OCI-LY3 (cell line): ENCODE results near the gene RAB5IF.

Source experiments
- H2AFZ ChIP-seq: fragments of 200-600, 300-600 bp; shearing (Covaris generic); 2 replicates; pipeline ENCODE4 v1.6.0; 2014; ENCODE audit warnings: antibody characterized with exemption, low read depth, low read length
- H3K27ac ChIP-seq: fragments of 200-600, 300-600 bp; sonication (generic); 2 replicates; pipeline ENCODE4 v1.5.1; 2014; ENCODE audit warnings: mild to moderate bottlenecking, low read length, moderate library complexity, mixed read lengths
- H3K27me3 ChIP-seq: fragments of 200-600, 300-600 bp; sonication (generic); 2 replicates; pipeline ENCODE4 v1.6.1; 2014; ENCODE audit warnings: low read depth, low read length, mixed read lengths
- H3K36me3 ChIP-seq: fragments of 200-600, 300-600 bp; sonication (generic); replicated peaks from 2 replicates; pipeline ENCODE3; 2014; ENCODE audit warnings: low read depth, low read length, mixed read lengths
- H3K4me1 ChIP-seq: fragments of 300-600, 200-600 bp; sonication (generic); 2 replicates; pipeline ENCODE4 v1.6.1; 2014; ENCODE audit warnings: low read length, mixed read lengths
- H3K4me2 ChIP-seq: fragments of 200-600, 300-600 bp; sonication (generic); 2 replicates; pipeline ENCODE4 v1.6.1; 2014; ENCODE audit warnings: low read length, mixed read lengths
- H3K4me3 ChIP-seq: fragments of 300-600, 200-600 bp; sonication (generic); 2 replicates; pipeline ENCODE4 v1.5.1; 2014; ENCODE audit warnings: antibody characterized with exemption, mild to moderate bottlenecking, low read length, moderate library complexity
- H3K79me2 ChIP-seq: fragments of 300-600, 200-600 bp; shearing (Covaris generic); 2 replicates; pipeline ENCODE4 v1.6.1; 2014; ENCODE audit warnings: mild to moderate bottlenecking, low read length, mixed read lengths
- H3K9ac ChIP-seq: fragments of 300-600, 200-600 bp; shearing (Covaris generic); 2 replicates; pipeline ENCODE4 v1.6.0; 2014; ENCODE audit warnings: mild to moderate bottlenecking, low read length, moderate library complexity
- H3K9me3 ChIP-seq: fragments of 200-600, 300-600 bp; shearing (Covaris generic); 2 replicates; pipeline ENCODE4 v1.6.1; 2014; ENCODE audit warnings: low read length, mixed read lengths; ENCODE audit not compliant: insufficient read depth
- H4K20me1 ChIP-seq: fragments of 200-600, 300-600 bp; sonication (generic); 2 replicates; pipeline ENCODE4 v1.6.1; 2016; ENCODE audit warnings: low read length, mixed read lengths; ENCODE audit not compliant: insufficient read depth
- CTCF ChIP-seq: fragments of 200-600, 300-600 bp; sonication (generic); IDR thresholded peaks from 2 replicates; pipeline ENCODE4 v1.5.1; 2014; ENCODE audit warnings: antibody characterized with exemption, low read length, low read depth
- EZH2phosphoT487 ChIP-seq: fragments of 200-600 bp; shearing (Covaris generic); IDR thresholded peaks from 2 replicates; pipeline ENCODE4 v1.6.1; 2018; ENCODE audit warnings: antibody characterized with exemption, mixed run types, low read depth

The RAB5IF gene

GRCh38 chr20:36578356-36579041 is 27.1 kb upstream of the RAB5IF start:
- H3K4me2 ChIP-seq = no peak overlapping the region
- H3K4me3 ChIP-seq = no peak overlapping the region
- H3K9me3 ChIP-seq = no peaks in the 10 kb centered on the region
- H3K9ac ChIP-seq = no peak overlapping the region
- peaks cover 86% of the 10 kb centered on the region for H3K79me2 ChIP-seq
- peaks cover 46% of the 10 kb centered on the region for H4K20me1 ChIP-seq
- H3K27me3 ChIP-seq = no peaks in the 10 kb centered on the region
- no peak for TF ChIP-seq EZH2phosphoT487
- no peak for TF ChIP-seq CTCF
- H3K4me1 ChIP-seq = peaks cover 7% of the 10 kb centered on the region
- H3K36me3 ChIP-seq = peaks cover 48% of the 10 kb centered on the region
- no peak overlapping the region for H3K27ac ChIP-seq
- H2AFZ ChIP-seq = no peak overlapping the region

- Histone ChIP-seq H3K79me2 (peaks cover 76% of the 10 kb centered on the region), H3K4me3 (no peak overlapping the region), H3K36me3 (peaks cover 52% of the 10 kb centered on the region), H4K20me1 (peaks cover 42% of the 10 kb centered on the region), H3K27me3 (no peaks in the 10 kb centered on the region), H3K4me1 (peaks cover 7% of the 10 kb centered on the region), H2AFZ (no peak overlapping the region), H3K9ac (no peak overlapping the region), H3K27ac (no peak overlapping the region), H3K4me2 (no peak overlapping the region), H3K9me3 (no peaks in the 10 kb centered on the region)
- TF ChIP-seq CTCF (no peak), EZH2phosphoT487 (no peak)
Observed at GRCh38 chr20:36579996-36580545, 25.5 kb upstream of the RAB5IF start.

- no peak overlapping the region for H3K9ac ChIP-seq
- no peaks in the 10 kb centered on the region for H3K27me3 ChIP-seq
- peaks cover 15% of the 10 kb centered on the region for H3K4me1 ChIP-seq
- no peak overlapping the region for H2AFZ ChIP-seq
- TF ChIP-seq CTCF = no peak
- no peak for TF ChIP-seq EZH2phosphoT487
- peaks cover 59% of the 10 kb centered on the region for H3K36me3 ChIP-seq
- H3K9me3 ChIP-seq = no peaks in the 10 kb centered on the region
- no peak overlapping the region for H3K27ac ChIP-seq
- H3K4me2 ChIP-seq = no peak overlapping the region
- H3K4me3 ChIP-seq = no peak overlapping the region
- H4K20me1 ChIP-seq = peaks cover 25% of the 10 kb centered on the region
- peaks cover 66% of the 10 kb centered on the region for H3K79me2 ChIP-seq
Observed at GRCh38 chr20:36582322-36582721, 23.3 kb upstream of the RAB5IF start.

- TF ChIP-seq CTCF (no peak), EZH2phosphoT487 (no peak)
- Histone ChIP-seq H3K4me3 (no peak overlapping the region), H3K9ac (no peak overlapping the region), H3K36me3 (peaks cover 60% of the 10 kb centered on the region), H3K4me1 (peaks cover 20% of the 10 kb centered on the region), H2AFZ (no peak overlapping the region), H3K4me2 (no peak overlapping the region), H3K27ac (no peak overlapping the region), H3K79me2 (peaks cover 64% of the 10 kb centered on the region), H4K20me1 (peaks cover 21% of the 10 kb centered on the region), H3K27me3 (no peaks in the 10 kb centered on the region), H3K9me3 (no peaks in the 10 kb centered on the region)
Observed at GRCh38 chr20:36582821-36583220, 22.8 kb upstream of the RAB5IF start.
